Fibroblast of lung (primary cell): ENCODE results near the gene AK5.

Source experiments
- CTCF ChIP-seq, 2 donors: IDR thresholded peaks in 1 of 2; conservative IDR thresholded peaks in 1 of 2; 1 replicate in 1 of 2; 2 replicates in 1 of 2; pipeline ENCODE4 v1.5.1; 2011 to 2012; ENCODE audit warnings: low read length in 2 of 2, control low read depth in 1 of 2, inconsistent platforms in 1 of 2, low read depth in 1 of 2, mild to moderate bottlenecking in 1 of 2
- EZH2 ChIP-seq: IDR thresholded peaks from 2 replicates; pipeline ENCODE4 v1.5.1; 2012; ENCODE audit warnings: low read length, control low read depth, mild to moderate bottlenecking; ENCODE audit errors: missing control alignments

DNA sequence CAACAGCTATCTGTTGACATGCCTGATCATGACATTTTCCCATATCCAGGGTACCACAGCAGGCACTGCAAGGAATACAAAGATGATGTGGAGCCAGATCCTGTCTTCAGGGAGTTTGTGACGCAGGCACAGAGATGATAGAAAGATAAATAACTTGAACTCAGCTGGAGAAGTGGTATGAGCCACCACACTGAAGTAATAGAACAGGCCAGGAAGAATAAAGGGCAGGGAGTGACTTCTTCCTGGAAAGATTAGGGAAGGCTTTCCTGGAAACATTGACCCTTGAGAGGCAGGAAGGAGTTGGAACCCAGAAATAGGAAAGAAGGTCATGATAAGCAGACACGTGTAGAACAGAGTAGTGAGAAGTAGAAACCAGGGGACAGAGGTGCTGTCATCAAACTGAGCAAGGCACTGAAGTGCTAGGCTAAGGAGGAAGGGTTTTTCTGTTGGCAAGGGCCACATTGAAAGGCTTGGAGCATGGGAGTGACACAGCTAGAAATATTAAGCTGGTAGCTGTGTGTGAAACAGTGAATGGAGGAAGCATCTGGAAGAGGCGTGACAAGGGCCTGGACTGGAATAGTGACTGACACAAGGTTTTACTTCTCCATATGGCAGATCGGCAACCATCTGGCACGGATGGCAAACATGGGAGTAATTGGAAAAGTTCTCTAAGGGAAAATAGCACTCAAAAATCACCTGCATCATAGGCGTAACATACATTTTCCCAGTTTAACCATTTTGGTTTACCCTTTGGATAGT, 68.4 kb downstream of the AK5 start:
- TF ChIP-seq EZH2 (no peak), CTCF (conservative IDR thresholded peaks at IDR 0.05 in 1 of 2, IDR thresholded peaks at IDR 0.05 in 1 of 2; ENCODE audit: low read depth in 1 of 2, low read length in 2 of 2) (no peak)
